IMR-90 (cell line): ENCODE results near the gene ITGB2. TPM values are rescaled to one million over a fixed set of nuclear protein-coding genes. Genes with fewer than 3 reads are reported as not detected.

Source experiments
- CEBPB ChIP-seq: IDR thresholded peaks from 2 replicates; pipeline ENCODE4 v1.6.1; 2012; ENCODE audit warnings: low read depth, low read length, improper control_type of control experiment
- CHD1 ChIP-seq: IDR thresholded peaks from 2 replicates; pipeline ENCODE4 v1.6.1; 2012; ENCODE audit warnings: low read depth, low read length, improper control_type of control experiment
- MAFK ChIP-seq: IDR thresholded peaks from 2 replicates; pipeline ENCODE4 v1.6.1; 2012; ENCODE audit warnings: low read depth, low read length, improper control_type of control experiment
- RAD21 ChIP-seq: IDR thresholded peaks from 2 replicates; pipeline ENCODE4 v1.6.1; 2012; ENCODE audit warnings: low read length, improper control_type of control experiment
- RCOR1 ChIP-seq: IDR thresholded peaks from 2 replicates; pipeline ENCODE4 v1.6.1; 2012; ENCODE audit warnings: mild to moderate bottlenecking, low read length, improper control_type of control experiment; ENCODE audit not compliant: insufficient replicate concordance
- SMC3 ChIP-seq: fragments of 150-350 bp; IDR thresholded peaks from 2 replicates; pipeline ENCODE4 v1.6.1; 2016; ENCODE audit warnings: low read depth, mild to moderate bottlenecking, antibody characterized with exemption, low read length, moderate library complexity
- polyA plus RNA-seq, 3 experiments: library from polyadenylated mRNA; depleted of rRNA; stranded (reverse); fragments of >200 nt; gene quantifications; 2 replicates each; pipeline ENCODE4 v1.2.3, GENCODE V29; 2012; ENCODE audit warnings: low replicate concordance in 1 of 3
- total RNA-seq: library from RNA; depleted of rRNA; stranded (reverse); fragments of >200 nt; gene quantifications from 2 replicates; pipeline ENCODE4 v1.2.3, GENCODE V29; 2012

The ITGB2 gene
- total and polyA plus RNA-seq, 2 of the 4 experiments (the other 2 are of a cell fraction), result 0.14 TPM; not detected in 1

- TF ChIP-seq CEBPB (no peak), RAD21 (no peak), SMC3 (no peak), CHD1 (no peak), RCOR1 (no peak), MAFK (no peak)
Measured at GRCh38 chr21:44898851-44899767, 21.6 kb downstream of the ITGB2 start (continued).
